Measurements from ENCODE around the gene EXOC6B.

DNA sequence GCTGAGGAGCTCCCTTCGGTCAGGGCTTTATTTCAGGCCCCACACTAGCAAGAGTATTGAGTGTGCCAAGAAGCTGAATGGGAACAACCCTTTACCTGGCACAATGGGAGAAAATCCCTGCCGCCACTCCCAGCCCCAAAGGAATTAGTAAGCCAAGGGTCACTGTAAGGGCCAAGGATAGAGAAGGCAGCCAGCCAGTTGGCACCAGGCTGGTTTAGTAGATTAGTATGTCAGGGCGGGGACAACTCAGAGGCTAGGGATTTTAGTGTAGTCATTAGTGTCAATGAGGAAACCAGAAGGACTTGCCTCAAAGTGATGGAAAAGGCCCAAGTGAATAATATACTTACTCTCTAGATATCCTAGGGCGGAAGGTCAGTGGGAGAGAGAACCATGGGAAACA is 643.3 kb downstream of the EXOC6B start:
- TF ChIP-seq, protein P1, sequence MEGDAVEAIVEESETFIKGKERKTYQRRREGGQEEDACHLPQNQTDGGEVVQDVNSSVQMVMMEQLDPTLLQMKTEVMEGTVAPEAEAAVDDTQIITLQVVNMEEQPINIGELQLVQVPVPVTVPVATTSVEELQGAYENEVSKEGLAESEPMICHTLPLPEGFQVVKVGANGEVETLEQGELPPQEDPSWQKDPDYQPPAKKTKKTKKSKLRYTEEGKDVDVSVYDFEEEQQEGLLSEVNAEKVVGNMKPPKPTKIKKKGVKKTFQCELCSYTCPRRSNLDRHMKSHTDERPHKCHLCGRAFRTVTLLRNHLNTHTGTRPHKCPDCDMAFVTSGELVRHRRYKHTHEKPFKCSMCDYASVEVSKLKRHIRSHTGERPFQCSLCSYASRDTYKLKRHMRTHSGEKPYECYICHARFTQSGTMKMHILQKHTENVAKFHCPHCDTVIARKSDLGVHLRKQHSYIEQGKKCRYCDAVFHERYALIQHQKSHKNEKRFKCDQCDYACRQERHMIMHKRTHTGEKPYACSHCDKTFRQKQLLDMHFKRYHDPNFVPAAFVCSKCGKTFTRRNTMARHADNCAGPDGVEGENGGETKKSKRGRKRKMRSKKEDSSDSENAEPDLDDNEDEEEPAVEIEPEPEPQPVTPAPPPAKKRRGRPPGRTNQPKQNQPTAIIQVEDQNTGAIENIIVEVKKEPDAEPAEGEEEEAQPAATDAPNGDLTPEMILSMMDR (conservative IDR thresholded peaks at IDR 0.05; ENCODE audit: low read length), result no peak
- TF ChIP-seq EZH2phosphoT487 (IDR thresholded peaks at IDR 0.05; ENCODE audit: borderline replicate concordance), result no peak
